GM21526 (cell line): ENCODE measurements around the gene MAP1LC3B2.
"Not testable (repeated sequence)": the region's sequence is repeated elsewhere in the genome, so short reads cannot be mapped to it uniquely, and the experiment has no call there.

Experiments
- ATAC-seq: cut with Tn5 transposase; IDR thresholded peaks from one replicate; pipeline ENCODE4 v1.9.1; 2021; ENCODE audit warnings: moderate library complexity; ENCODE audit not compliant: unreplicated experiment, low FRiP score

MAP1LC3B2 gene

GRCh38 chr12:116556964-116557698 is 2.0 kb upstream of the MAP1LC3B2 start:
- no peak for ATAC-seq

- no peak for ATAC-seq
Observed at GRCh38 chr12:116558280-116559161, 660 bp upstream of the MAP1LC3B2 start.

- no peak for ATAC-seq
Observed at GRCh38 chr12:116561181-116561821, 2.1 kb downstream of the MAP1LC3B2 start.

- ATAC-seq, result no peak
Observed at GRCh38 chr12:116562090-116562489, 2.9 kb downstream of the MAP1LC3B2 start.

- ATAC-seq, result no peak
Observed at GRCh38 chr12:116563262-116563661, 4.1 kb downstream of the MAP1LC3B2 start.

- no peak for ATAC-seq
Observed at GRCh38 chr12:116564080-116564479, 4.9 kb downstream of the MAP1LC3B2 start.

- ATAC-seq, result not testable (repeated sequence)
Observed at GRCh38 chr12:116565221-116565620, 6.0 kb downstream of the MAP1LC3B2 start.

GRCh38 chr12:116565963-116566362 is 6.8 kb downstream of the MAP1LC3B2 start:
- no peak for ATAC-seq

GRCh38 chr12:116568203-116568602 is 9.0 kb downstream of the MAP1LC3B2 start:
- ATAC-seq, result no peak

- no peak for ATAC-seq
Observed at GRCh38 chr12:116571089-116571488, 11.9 kb downstream of the MAP1LC3B2 start.

GRCh38 chr12:116573776-116574175 is 14.6 kb downstream of the MAP1LC3B2 start:
- ATAC-seq, result no peak

GRCh38 chr12:116575754-116576153 is 16.6 kb downstream of the MAP1LC3B2 start:
- not testable (repeated sequence) for ATAC-seq

GRCh38 chr12:116577154-116577561 is 18.0 kb downstream of the MAP1LC3B2 start:
- no peak for ATAC-seq

- ATAC-seq, result no peak
Observed at GRCh38 chr12:116578051-116578450, 18.9 kb downstream of the MAP1LC3B2 start.

GRCh38 chr12:116582610-116583009 is 23.4 kb downstream of the MAP1LC3B2 start:
- ATAC-seq, result no peak

GRCh38 chr12:116583129-116583694 is 24.0 kb downstream of the MAP1LC3B2 start:
- ATAC-seq, result no peak

- no peak for ATAC-seq
Observed at GRCh38 chr12:116587270-116587669, 28.1 kb downstream of the MAP1LC3B2 start.

GRCh38 chr12:116588390-116589028 is 29.3 kb downstream of the MAP1LC3B2 start:
- no peak for ATAC-seq

GRCh38 chr12:116589581-116589980 is 30.4 kb downstream of the MAP1LC3B2 start:
- ATAC-seq, result no peak

GRCh38 chr12:116590561-116590960 is 31.4 kb downstream of the MAP1LC3B2 start:
- no peak for ATAC-seq
